PC-9 (cell line): ENCODE data around the gene SLC4A1AP.

Experiments
- EZH2 ChIP-seq: fragments of 200-600 bp; sonication (generic); IDR thresholded peaks from 2 replicates; pipeline ENCODE4 v1.8.0; 2017; ENCODE audit warnings: antibody characterized with exemption, low read depth
- TF ChIP-seq, protein P1 (sequence below): fragments of 200-600 bp; sonication (generic); conservative IDR thresholded peaks from 2 replicates; pipeline ENCODE4 v1.6.1; 2017; ENCODE audit warnings: mixed run types, antibody characterized with exemption, mild to moderate bottlenecking, moderate library complexity

- TF ChIP-seq, protein P1, sequence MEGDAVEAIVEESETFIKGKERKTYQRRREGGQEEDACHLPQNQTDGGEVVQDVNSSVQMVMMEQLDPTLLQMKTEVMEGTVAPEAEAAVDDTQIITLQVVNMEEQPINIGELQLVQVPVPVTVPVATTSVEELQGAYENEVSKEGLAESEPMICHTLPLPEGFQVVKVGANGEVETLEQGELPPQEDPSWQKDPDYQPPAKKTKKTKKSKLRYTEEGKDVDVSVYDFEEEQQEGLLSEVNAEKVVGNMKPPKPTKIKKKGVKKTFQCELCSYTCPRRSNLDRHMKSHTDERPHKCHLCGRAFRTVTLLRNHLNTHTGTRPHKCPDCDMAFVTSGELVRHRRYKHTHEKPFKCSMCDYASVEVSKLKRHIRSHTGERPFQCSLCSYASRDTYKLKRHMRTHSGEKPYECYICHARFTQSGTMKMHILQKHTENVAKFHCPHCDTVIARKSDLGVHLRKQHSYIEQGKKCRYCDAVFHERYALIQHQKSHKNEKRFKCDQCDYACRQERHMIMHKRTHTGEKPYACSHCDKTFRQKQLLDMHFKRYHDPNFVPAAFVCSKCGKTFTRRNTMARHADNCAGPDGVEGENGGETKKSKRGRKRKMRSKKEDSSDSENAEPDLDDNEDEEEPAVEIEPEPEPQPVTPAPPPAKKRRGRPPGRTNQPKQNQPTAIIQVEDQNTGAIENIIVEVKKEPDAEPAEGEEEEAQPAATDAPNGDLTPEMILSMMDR: no peak
- no peak for TF ChIP-seq EZH2
Observed at GRCh38 chr2:27714053-27714452, 50.4 kb downstream of the SLC4A1AP start.
